ENCODE data around the gene CHRNG. TPM values are rescaled to one million over a fixed set of nuclear protein-coding genes. Genes with fewer than 3 reads are reported as not detected.

The CHRNG gene, protein sequence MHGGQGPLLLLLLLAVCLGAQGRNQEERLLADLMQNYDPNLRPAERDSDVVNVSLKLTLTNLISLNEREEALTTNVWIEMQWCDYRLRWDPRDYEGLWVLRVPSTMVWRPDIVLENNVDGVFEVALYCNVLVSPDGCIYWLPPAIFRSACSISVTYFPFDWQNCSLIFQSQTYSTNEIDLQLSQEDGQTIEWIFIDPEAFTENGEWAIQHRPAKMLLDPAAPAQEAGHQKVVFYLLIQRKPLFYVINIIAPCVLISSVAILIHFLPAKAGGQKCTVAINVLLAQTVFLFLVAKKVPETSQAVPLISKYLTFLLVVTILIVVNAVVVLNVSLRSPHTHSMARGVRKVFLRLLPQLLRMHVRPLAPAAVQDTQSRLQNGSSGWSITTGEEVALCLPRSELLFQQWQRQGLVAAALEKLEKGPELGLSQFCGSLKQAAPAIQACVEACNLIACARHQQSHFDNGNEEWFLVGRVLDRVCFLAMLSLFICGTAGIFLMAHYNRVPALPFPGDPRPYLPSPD
- not detected in 2 replicates for polyA plus RNA-seq (2011; rRNA removed)
- polyA minus RNA-seq (2011; rRNA and poly(A)+ RNA removed), result 0.41 TPM in 1 of 2 replicates, not detected in the other

DNA sequence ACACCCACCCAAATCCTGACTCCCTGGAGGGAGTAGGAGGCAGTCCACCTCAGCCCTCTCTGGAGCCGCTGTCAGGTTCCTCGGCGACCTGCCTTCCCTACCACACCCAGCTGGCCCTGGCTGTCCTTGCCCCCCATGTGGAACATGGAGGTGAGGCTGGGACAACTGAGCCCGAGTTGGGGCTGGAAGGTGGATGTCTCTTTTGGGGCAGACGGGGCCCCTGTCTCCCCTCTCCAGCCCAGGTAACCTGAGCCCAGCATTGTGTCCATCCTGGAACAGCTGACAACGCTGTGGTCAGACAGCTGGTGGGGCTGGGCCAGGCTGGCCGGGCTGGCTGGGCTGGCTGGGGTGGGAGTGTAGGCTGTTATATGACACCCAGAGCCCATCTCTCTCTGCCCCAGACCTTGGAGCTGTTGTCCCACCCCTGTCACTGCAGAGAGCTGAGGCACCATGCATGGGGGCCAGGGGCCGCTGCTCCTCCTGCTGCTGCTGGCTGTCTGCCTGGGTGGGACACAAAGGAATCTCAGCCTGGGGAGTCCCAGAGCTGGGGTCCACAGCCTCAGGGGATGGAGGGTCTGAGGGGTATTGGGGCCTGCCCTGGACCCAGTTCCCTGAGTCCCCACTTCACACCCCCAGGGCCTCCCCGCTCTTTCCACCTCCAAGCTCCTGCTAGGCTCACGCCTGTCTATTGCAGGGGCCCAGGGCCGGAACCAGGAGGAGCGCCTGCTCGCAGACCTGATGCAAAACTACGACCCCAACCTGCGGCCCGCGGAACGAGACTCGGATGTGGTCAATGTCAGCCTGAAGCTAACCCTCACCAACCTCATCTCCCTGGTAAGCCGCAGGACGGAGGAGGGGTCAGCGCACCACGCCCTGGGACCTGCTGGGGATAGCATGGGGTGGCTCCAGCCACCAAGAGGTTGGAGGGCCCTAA lies at the start of gene CHRNG:
Gene CHRNG, plus strand, starts transcription at position 395 of the 934 bp plus-strand sequence. Its CDS starts 56 bp downstream, at position 451.
- CTCF ChIA-PET, result no interaction called here
- no peak for DNase-seq (ENCODE audit: low read depth)
- no peak within 1 kb of the TSS for H3K4me3 ChIP-seq (ENCODE audit: low read depth, low read length)

DNA sequence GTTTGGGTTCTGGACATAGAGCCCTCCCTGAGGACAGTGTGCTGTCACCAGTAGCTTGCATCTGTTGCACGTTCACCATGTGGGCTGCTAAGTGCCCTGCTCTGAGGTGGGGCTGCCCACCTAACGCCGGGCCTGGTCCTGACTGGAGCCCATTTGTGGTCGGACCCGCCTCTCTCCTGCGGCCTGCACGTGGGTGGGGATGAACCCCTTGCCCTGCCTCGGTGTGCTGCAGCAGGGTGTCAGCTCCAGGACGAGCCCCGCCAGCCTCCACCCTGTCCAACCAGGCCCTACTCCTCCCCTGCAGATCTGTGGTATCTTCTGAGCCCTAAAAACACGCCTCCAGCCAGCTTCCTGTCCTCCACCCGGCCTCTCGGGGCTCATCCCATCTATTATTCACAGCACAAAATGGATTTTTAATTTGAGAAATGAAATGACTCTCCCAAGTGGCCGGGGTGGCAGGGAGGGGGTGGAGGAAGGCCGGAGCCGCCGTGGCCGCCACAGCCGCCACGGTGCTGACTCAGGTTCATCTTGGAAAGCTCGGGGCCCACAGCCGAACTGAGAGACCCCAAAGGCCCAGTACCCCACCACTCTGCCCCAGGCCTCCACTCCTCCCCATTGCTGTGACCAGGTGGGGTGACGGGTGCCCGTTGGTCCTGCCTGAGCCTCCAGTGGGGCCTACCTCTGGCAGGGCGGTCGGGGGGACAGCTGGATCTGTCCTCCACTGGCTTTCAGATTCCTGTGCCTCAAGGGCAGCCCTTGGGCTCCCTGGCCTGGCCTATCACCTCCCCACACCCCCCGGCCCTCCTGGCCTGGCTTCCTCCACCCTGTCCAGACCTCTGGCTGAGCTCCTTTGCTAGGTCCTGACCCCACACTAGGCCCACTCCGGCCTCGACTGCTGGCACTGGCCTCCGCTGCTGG lies 49.0 kb upstream of the CHRNG start:
- no peak for DNase-seq (ENCODE audit: low read depth)
- peaks cover 21% of the 10 kb centered on the region for H3K27me3 ChIP-seq (ENCODE audit: control insufficient read depth, insufficient read depth, low read length)
- no peak overlapping the region for H3K4me3 ChIP-seq (ENCODE audit: low read depth, low read length)
- no peaks in the 10 kb centered on the region for H3K36me3 ChIP-seq (ENCODE audit: control insufficient read depth, insufficient read depth, low read length)
- CTCF ChIA-PET, result interaction anchor here (0.6 to 0.8 kb wide), 2 partner anchors 17 to 32 kb away, joined by 3 read pairs; no protein-coding TSS in a partner anchor
- TF ChIP-seq, protein P1, sequence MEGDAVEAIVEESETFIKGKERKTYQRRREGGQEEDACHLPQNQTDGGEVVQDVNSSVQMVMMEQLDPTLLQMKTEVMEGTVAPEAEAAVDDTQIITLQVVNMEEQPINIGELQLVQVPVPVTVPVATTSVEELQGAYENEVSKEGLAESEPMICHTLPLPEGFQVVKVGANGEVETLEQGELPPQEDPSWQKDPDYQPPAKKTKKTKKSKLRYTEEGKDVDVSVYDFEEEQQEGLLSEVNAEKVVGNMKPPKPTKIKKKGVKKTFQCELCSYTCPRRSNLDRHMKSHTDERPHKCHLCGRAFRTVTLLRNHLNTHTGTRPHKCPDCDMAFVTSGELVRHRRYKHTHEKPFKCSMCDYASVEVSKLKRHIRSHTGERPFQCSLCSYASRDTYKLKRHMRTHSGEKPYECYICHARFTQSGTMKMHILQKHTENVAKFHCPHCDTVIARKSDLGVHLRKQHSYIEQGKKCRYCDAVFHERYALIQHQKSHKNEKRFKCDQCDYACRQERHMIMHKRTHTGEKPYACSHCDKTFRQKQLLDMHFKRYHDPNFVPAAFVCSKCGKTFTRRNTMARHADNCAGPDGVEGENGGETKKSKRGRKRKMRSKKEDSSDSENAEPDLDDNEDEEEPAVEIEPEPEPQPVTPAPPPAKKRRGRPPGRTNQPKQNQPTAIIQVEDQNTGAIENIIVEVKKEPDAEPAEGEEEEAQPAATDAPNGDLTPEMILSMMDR (IDR thresholded peaks at IDR 0.05; ENCODE audit: insufficient read depth, low read depth, low read length), result no peak
- POLR2A ChIA-PET, result no interaction called here

More for the DNA sequence above, at the start of gene CHRNG:
- Histone ChIP-seq H3K27me3 (ENCODE audit: control insufficient read depth, insufficient read depth, low read length) (peaks cover 3% of the 10 kb centered on the region), H3K36me3 (ENCODE audit: control insufficient read depth, insufficient read depth, low read length) (no peaks in the 10 kb centered on the region; the same call in 1 of the 2 replicates)
- TF ChIP-seq, protein P1 (IDR thresholded peaks at IDR 0.05; ENCODE audit: insufficient read depth, low read depth, low read length), result no peak
- POLR2A ChIA-PET, result no interaction called here

DNA sequence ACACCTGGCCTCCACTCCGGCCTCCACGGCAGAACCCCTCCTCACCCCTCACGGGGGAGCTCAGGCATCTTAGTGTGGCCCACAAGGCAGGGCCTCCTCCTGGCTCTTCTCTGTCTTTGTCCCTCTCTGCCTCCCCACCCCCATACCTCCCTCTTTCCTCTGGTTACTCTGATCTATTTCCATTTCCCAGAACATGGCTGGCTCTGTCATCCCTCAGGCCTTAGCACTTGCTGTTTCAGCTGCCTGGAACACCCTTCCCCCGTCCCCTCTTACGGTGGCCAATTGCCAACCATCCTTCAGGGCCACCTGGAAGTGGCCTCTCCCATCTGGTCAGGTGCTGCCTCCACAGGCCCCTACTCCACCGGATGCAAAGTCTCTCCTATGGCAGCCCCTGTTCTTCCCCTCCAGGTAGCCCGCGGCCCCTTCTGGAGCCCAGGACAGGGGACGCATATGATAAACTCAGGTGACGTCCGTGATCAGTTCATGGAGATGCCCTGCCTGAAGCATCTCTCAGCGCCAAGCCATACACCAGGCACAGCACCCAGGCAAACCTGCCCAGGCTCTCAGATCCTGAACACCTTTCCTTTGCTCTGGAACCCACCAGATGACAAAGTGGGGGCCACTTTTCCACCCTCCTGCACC lies 48.2 kb upstream of the CHRNG start:
- POLR2A ChIA-PET, result no interaction called here
- CTCF ChIA-PET, result interaction anchor here (0.6 kb wide), 1 partner anchor 31 kb away, joined by 3 read pairs; no protein-coding TSS in a partner anchor
- TF ChIP-seq, protein P1 (IDR thresholded peaks at IDR 0.05; ENCODE audit: insufficient read depth, low read depth, low read length), result no peak
- DNase-seq (ENCODE audit: low read depth), result no peak
- H3K27me3 ChIP-seq (ENCODE audit: control insufficient read depth, insufficient read depth, low read length), result peaks cover 19% of the 10 kb centered on the region
- H3K36me3 ChIP-seq (ENCODE audit: control insufficient read depth, insufficient read depth, low read length), result no peaks in the 10 kb centered on the region
- no peak overlapping the region for H3K4me3 ChIP-seq (ENCODE audit: low read depth, low read length)

DNA sequence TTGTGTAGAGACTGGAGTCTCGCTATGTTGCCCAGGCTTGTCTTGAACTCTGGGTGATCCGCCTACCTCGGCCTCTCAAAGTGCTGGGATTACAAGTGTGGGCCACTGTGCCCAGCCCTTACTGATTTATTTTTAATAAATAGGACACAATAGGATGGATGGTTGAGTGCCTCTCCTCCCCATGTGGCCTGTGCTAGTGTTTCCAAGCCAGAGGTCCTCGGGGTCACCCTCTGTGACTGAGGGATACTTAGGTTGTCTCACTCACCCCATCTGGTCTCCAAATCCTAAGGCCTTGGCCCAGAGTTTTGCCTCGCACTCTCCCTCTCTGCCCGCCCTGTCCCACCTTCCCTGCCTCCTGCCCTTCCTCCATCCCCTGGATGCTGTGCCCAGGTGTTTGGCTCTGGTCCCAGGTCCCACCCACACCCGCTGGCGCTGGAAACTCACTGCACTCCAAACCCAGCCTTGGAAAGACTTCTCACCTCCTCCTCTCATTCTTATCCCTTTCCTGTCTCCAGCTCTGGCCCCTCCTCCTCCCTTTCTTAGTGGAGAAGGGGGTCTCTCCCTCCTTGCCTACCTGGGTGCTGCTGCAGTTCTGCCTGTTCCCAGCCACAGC lies 47.1 kb upstream of the CHRNG start:
- CTCF ChIA-PET, result no interaction called here
- DNase-seq (ENCODE audit: low read depth), result no peak
- Histone ChIP-seq H3K4me3 (ENCODE audit: low read depth, low read length) (no peak overlapping the region), H3K36me3 (ENCODE audit: control insufficient read depth, insufficient read depth, low read length) (no peaks in the 10 kb centered on the region), H3K27me3 (ENCODE audit: control insufficient read depth, insufficient read depth, low read length) (peaks cover 13% of the 10 kb centered on the region)
- TF ChIP-seq, protein P1 (IDR thresholded peaks at IDR 0.05; ENCODE audit: insufficient read depth, low read depth, low read length), result no peak
- POLR2A ChIA-PET, result no interaction called here

Data from BJ (cell line).